PC-3 (cell line): ENCODE results near the gene MAST4. TPM values are rescaled to one million over a fixed set of nuclear protein-coding genes. Genes with fewer than 3 reads are reported as not detected.
A peak's percentile ranks its signal among the peaks of the same experiment; 100 is the strongest.

Experiments used
- ATAC-seq: fragments of 200-7000 bp; cut with Tn5 transposase; 2 replicates; pipeline ENCODE4 v1.9.1; 2020; ENCODE audit warnings: mild to moderate bottlenecking, moderate library complexity
- BruUV-seq: library from RNA; stranded (reverse); fragments of 400-500 nt; replicated peaks from 2 replicates; lab custom pipeline; 2021; lab: Mats Ljungman, UMichigan
- CTCF ChIA-PET: fragments of 300-600 bp; sonication (Branson Sonifier 250); formaldehyde crosslinking; loops from one replicate; lab custom pipeline; 2022; ENCODE audit warnings: antibody characterized with exemption; lab: Charles Lee
- POLR2A ChIA-PET: fragments of 300-600 bp; sonication (Branson Sonifier 250); formaldehyde crosslinking; loops from one replicate; lab custom pipeline; 2022; ENCODE audit warnings: antibody characterized with exemption; ENCODE audit not compliant: unreplicated experiment; lab: Charles Lee
- DNase-seq: peaks from one replicate; pipeline ENCODE4 v3.0.0-alpha.2; 2015
- H2AFZ ChIP-seq: fragments of 300-600 bp; sonication (generic); 2 replicates; pipeline ENCODE4 v1.6.0; 2016; ENCODE audit warnings: antibody characterized with exemption, low read length
- H3F3A ChIP-seq: fragments of 300-600 bp; sonication (generic); one replicate; pipeline ENCODE4 v1.6.0; 2017; ENCODE audit warnings: antibody characterized with exemption, low read length, control low read depth, mild to moderate bottlenecking; ENCODE audit not compliant: unreplicated experiment
- H3K27ac ChIP-seq: fragments of 300-600 bp; sonication (generic); 2 replicates; pipeline ENCODE4 v1.5.1; 2016; ENCODE audit warnings: mild to moderate bottlenecking, low read length
- H3K27me3 ChIP-seq: fragments of 300-600 bp; sonication (generic); 2 replicates; pipeline ENCODE4 v1.6.1; 2016; ENCODE audit warnings: low read length, mixed read lengths
- H3K36me3 ChIP-seq: fragments of 300-600 bp; sonication (generic); 2 replicates; pipeline ENCODE4 v1.6.1; 2016; ENCODE audit warnings: low read depth, mixed run types, low read length, mixed read lengths
- H3K4me1 ChIP-seq: fragments of 300-600 bp; sonication (generic); 2 replicates; pipeline ENCODE4 v1.5.1; 2016; ENCODE audit warnings: low read length; ENCODE audit not compliant: insufficient read depth
- H3K4me2 ChIP-seq: fragments of 300-600 bp; sonication (generic); 2 replicates; pipeline ENCODE4 v1.6.0; 2016; ENCODE audit warnings: low read length
- H3K4me3 ChIP-seq: fragments of 300-600 bp; sonication (generic); 2 replicates; pipeline ENCODE4 v1.5.1; 2016; ENCODE audit warnings: mild to moderate bottlenecking, low read length, mixed read lengths
- H3K79me2 ChIP-seq: fragments of 300-600 bp; sonication (generic); 2 replicates; pipeline ENCODE4 v1.6.1; 2017; ENCODE audit warnings: low read length, mixed read lengths
- H3K9ac ChIP-seq: fragments of 300-600 bp; sonication (generic); 2 replicates; pipeline ENCODE4 v1.6.0; 2016; ENCODE audit warnings: mild to moderate bottlenecking, low read length
- H3K9me2 ChIP-seq: fragments of 300-600 bp; sonication (generic); replicated peaks from 2 replicates; pipeline ENCODE4 v1.6.1; 2016; ENCODE audit warnings: mixed run types, low read length, mixed read lengths
- H3K9me3 ChIP-seq: fragments of 300-600 bp; sonication (generic); 2 replicates; pipeline ENCODE4 v1.6.1; 2016; ENCODE audit warnings: low read length, mixed read lengths
- H4K20me1 ChIP-seq: fragments of 300-600 bp; sonication (generic); 2 replicates; pipeline ENCODE4 v1.6.1; 2016; ENCODE audit warnings: low read length, mixed read lengths
- CTCF ChIP-seq: fragments of 300-600 bp; sonication (generic); conservative IDR thresholded peaks from 2 replicates; pipeline ENCODE4 v1.5.1; 2017; ENCODE audit warnings: antibody characterized with exemption, low read depth, mild to moderate bottlenecking, low read length
- EZH2 ChIP-seq: fragments of 300-600 bp; sonication (generic); IDR thresholded peaks from one replicate; pipeline ENCODE4 v1.6.1; 2017; ENCODE audit warnings: antibody characterized with exemption, mild to moderate bottlenecking, low read length; ENCODE audit not compliant: unreplicated experiment
- EZH2phosphoT487 ChIP-seq: fragments of 300-600 bp; sonication (generic); IDR thresholded peaks from 2 replicates; pipeline ENCODE4 v1.6.1; 2018; ENCODE audit warnings: mild to moderate bottlenecking, antibody characterized with exemption, low read length, borderline replicate concordance
- intact Hi-C: fragments of 100-400 bp; cut with micrococcal nuclease; formaldehyde crosslinking; loops from 2 replicates; pipeline ENCODE4 v1.9.0; 2023
- total RNA-seq: library from RNA; depleted of rRNA; stranded (reverse); fragments of >200 nt; gene quantifications from 2 replicates; pipeline ENCODE4 v1.2.3, GENCODE V29; 2014

The MAST4 gene
- total RNA-seq, 1 experiment from 2014 or later, result 7.9 TPM

GRCh38 chr5:66796305-66797292 is 200.4 kb downstream of the MAST4 start:
- no TSS peak for BruUV-seq
- Histone ChIP-seq H3K36me3 (no peaks in the 10 kb centered on the region), H3K9me3 (no peaks in the 10 kb centered on the region), H3K79me2 (no peaks in the 10 kb centered on the region), H3K4me2 (no peak overlapping the region), H3K4me1 (no peaks in the 10 kb centered on the region), H3K4me3 (no peak overlapping the region), H4K20me1 (no peaks in the 10 kb centered on the region), H3K27me3 (no peaks in the 10 kb centered on the region), H3K9ac (no peak overlapping the region), H3K9me2 (no peaks in the 10 kb centered on the region), H3F3A (no peaks in the 10 kb centered on the region), H2AFZ (no peak overlapping the region), H3K27ac (no peak overlapping the region)
- DNase-seq, result peak; percentile 1
- peak; percentile 48; the same call in 1 of the 2 replicates for ATAC-seq
- CTCF ChIA-PET, result no interaction called here
- intact Hi-C loops, result no loop called here
- POLR2A ChIA-PET, result no interaction called here
- TF ChIP-seq CTCF (peak; percentile 37; the same call in 1 of the 2 replicates), EZH2phosphoT487 (no peak)

- H3K79me2 ChIP-seq, result no peaks in the 10 kb centered on the region
- H3K36me3 ChIP-seq, result no peaks in the 10 kb centered on the region
- TF ChIP-seq CTCF (no peak), EZH2 (no peak), EZH2phosphoT487 (no peak)
- POLR2A ChIA-PET, result no interaction called here
- H3K4me3 ChIP-seq, result no peak overlapping the region
- no peaks in the 10 kb centered on the region for H4K20me1 ChIP-seq
- no peak overlapping the region for H2AFZ ChIP-seq
- no peak overlapping the region for H3K27ac ChIP-seq
- no peak overlapping the region for H3K4me2 ChIP-seq
- H3K9ac ChIP-seq, result no peak overlapping the region
- BruUV-seq, result no TSS peak
- no peaks in the 10 kb centered on the region for H3K27me3 ChIP-seq
- H3F3A ChIP-seq, result no peaks in the 10 kb centered on the region
- ATAC-seq, result no peak
- no peaks in the 10 kb centered on the region for H3K9me3 ChIP-seq
- intact Hi-C loops, result no loop called here
- CTCF ChIA-PET, result no interaction called here
- no peaks in the 10 kb centered on the region for H3K9me2 ChIP-seq
- no peak for DNase-seq
- H3K4me1 ChIP-seq, result 0 out of 2 replicates have a peak, but pooled peaks cover 1% of the 10 kb centered on the region
Measured at GRCh38 chr5:66802941-66803340, 206.7 kb downstream of the MAST4 start.
